NCI-H2171 treated with DMSO at 0.1 percent for 48 hours (cell line): ENCODE data around the gene ERC2.
A peak's percentile ranks its signal among the peaks of the same experiment; 100 is the strongest.

Experiments
- DNase-seq: peaks from one replicate; lab custom pipeline; 2025; lab: John Stamatoyannopoulos, UW

Gene ERC2

GRCh38 chr3:55790596-55791350, 677.5 kb downstream of the ERC2 start:
- no peak for DNase-seq

DNA sequence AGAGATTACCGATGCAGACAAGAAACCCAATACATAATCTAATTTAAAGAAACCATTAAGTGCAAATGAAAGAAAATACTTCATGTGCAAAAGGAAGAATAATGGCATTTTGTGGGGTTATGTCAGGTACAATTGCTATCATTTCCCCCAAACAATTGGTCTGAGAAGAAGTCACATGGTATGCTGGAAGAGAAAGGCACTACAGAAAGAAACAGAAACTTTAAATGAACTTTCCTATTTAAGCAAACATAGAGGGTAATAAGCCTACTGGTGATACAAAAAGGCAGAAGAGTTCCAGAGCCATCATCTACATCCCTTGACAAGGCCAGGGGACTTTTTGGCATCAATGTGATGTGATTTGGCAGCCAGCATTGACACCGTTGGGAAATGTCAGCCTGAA, 678.8 kb downstream of the ERC2 start:
- DNase-seq = no peak

GRCh38 chr3:55782807-55783206, 685.5 kb downstream of the ERC2 start:
- no peak for DNase-seq

GRCh38 chr3:55782351-55782750, 685.9 kb downstream of the ERC2 start:
- no peak for DNase-seq

DNA sequence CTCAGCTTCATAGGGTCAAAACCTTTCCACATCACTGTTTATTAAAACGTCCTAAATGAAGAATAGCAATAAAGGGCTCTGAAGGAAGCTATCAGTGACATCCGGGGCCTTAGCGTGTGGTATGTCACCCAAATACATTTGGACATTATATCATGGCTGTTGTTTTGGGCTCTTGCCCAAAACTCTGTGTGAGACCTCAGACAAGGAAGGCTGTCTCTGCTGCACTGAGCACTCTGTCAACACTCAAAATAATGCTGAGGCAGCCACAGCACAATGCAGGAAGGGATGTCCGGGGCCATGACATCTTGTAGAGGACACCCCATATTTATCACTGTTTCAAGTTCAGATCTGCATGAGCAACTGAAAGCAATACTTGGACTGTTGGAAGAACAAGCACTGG, 687.4 kb downstream of the ERC2 start:
- no peak for DNase-seq

GRCh38 chr3:55779543-55779942, 688.7 kb downstream of the ERC2 start:
- DNase-seq = no peak

GRCh38 chr3:55775366-55776154, 692.7 kb downstream of the ERC2 start:
- no peak for DNase-seq

GRCh38 chr3:55774856-55775255, 693.4 kb downstream of the ERC2 start:
- DNase-seq = no peak

DNA sequence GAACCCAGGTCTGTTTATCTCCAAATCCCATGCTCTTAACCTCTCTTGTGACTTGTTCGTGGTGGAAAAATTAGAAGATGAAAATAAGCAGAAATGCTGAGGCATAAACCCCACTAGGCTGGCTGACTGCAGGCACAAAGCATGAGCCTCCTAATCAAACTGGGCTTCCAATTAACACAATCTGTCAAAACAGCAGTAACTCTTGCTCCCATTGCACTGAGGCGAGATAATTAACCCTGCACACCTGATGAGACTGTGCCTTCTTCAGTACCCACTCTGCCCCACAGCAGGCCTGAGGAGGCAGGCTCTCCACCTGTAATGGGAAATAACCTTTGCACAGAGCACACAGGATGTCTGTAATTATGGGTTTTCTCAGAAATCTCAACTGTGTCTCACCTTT, 696.8 kb downstream of the ERC2 start:
- DNase-seq = peak; percentile 20

DNA sequence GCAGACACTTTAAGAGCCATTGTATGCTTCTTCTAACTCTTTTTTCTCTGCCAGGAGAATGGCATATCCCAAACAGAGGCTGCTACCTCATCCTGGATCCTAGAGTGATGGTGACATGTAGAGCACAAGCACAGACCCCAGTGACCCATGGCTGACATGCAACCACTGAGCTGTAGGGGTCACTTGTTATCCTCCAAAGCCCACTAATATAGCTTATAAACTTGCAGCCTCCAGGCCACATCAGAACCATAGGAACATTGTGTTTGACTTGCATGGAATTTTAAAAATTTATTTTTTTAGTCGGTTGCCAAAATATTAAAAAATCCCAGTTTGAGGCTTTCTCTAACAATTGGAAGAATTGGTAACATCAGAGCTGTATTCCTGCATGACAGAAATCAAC, 698.2 kb downstream of the ERC2 start:
- no peak for DNase-seq

DNA sequence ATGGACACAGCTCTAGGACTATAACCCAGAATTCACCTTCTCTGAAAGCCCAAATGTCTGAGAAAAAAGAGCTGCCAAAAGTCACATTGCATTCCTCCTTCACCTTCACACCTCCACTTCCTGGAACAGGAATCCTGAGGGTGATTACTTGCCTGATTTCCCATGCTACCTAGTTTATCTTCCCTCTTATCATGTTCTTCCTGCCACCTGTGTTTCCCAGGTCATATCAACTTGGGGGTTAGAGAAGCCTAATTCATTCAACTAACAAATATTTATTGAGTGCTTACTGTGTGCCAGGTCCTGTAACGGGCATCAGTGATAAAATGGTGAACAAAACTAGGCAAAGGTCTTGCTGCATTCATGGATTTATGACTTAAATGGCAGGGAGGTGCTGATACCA, 701.5 kb downstream of the ERC2 start:
- DNase-seq = no peak

- no peak for DNase-seq
These were observed 702.2 kb downstream of the ERC2 start for GRCh38 chr3:55765906-55766701.

- DNase-seq = no peak
These were observed 702.9 kb downstream of the ERC2 start for GRCh38 chr3:55765398-55765797.

DNA sequence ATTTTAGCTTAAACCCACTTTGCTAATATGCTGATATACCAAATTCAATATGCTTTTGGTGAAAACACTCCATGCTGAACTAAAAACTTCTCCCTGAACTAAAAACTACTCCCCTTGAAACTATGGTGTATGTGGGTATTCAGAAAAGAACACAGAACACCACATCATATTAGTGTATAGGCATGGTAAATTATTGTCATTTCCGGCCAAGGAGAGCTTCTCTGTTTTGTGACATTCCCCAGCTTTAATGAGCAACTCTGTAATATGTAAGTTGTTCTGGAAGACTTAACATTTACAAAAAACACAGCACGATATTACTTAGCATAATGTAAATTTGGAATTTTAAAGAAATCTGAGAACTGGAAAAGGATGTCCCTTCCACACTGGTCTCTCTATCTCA, 711.3 kb downstream of the ERC2 start:
- no peak for DNase-seq

DNA sequence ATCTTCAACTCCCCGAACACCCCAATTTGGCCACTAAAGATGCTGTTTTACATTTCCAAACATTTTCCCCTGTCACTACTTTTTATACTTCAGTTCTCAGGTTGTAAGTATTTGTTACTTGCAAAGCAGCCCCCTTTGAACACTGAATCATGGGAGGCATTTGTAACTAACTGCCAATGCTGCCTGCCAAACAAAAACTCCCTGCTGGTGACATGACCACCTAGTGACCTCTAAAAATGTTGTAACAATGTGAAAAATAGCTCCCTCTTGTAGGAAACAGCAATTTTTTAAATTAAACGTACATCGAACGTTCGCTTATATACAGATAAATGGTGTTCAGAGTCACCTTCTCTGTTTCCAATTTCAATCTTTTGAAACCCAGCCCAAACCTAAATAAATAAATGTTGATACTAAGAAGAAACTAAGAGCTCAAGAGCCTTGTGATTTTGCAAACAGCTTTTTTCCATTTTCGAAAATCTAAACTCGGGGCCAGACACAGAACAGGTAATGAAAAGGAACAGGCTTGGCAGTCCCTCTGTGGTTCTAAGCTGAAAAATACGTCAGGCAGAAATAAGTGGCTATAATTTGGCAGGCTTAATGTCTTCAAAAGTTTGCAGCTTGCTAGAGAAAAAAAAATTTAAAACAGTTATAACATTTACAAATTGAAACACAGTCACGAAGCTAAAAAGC, 712.6 kb downstream of the ERC2 start:
- no peak for DNase-seq

DNA sequence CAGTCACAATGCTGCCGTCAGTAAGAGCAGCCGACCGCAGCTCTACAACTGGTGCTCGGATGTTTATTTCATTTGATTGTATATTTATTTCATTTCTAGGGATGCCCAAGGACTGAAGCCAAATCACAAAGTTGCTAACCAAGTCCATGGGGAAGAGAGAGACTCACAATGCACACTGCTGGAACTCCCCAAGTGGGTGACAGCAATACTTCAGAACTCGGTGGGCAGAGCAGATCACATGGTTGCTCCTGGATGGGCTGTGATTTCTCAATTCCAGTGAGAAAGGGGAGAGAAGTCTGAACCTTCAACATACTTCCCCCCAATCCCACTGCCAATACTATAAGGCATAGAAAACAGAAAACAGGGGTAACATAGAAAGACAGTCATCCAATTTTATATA, 715.4 kb downstream of the ERC2 start:
- DNase-seq = no peak

DNA sequence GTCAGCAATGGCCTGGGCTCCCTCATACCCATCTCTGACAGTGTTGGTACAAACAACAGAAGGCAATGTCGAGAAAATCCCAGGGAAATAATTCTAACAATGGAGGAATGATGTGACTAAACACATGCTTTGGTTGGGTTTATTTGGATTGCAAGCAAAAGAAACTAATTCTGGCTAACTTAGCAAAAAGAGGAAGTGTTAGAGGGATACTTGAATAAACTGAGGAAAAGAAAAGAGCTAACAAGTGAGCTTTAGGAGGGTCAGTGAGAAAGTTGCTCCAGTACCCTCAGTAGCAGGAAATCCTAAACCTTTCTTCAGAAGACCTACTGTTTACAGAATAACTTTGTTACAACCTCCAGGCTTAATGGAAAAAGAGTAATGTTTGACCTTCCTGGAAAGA, 716.5 kb downstream of the ERC2 start:
- no peak for DNase-seq

GRCh38 chr3:55750525-55750924, 717.7 kb downstream of the ERC2 start:
- DNase-seq = no peak

DNA sequence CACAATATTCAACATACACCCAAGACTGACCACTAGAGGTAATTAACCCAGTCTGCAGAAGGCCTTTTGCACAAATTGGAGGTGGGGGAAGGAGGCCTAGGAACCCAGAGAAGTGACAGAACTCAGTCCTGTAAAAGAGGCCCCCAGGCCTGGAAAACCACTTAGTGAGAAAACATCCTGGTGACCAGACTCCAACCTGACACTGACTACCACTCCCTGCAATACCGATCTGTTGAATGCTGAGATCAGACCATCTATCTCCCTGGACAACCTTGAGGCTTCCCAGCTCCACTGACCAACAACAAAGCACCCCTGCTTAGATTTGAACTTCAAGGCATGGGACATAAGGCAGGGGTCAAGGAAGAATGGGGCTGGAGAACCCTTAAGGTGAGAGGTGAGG, 719.2 kb downstream of the ERC2 start:
- no peak for DNase-seq

DNA sequence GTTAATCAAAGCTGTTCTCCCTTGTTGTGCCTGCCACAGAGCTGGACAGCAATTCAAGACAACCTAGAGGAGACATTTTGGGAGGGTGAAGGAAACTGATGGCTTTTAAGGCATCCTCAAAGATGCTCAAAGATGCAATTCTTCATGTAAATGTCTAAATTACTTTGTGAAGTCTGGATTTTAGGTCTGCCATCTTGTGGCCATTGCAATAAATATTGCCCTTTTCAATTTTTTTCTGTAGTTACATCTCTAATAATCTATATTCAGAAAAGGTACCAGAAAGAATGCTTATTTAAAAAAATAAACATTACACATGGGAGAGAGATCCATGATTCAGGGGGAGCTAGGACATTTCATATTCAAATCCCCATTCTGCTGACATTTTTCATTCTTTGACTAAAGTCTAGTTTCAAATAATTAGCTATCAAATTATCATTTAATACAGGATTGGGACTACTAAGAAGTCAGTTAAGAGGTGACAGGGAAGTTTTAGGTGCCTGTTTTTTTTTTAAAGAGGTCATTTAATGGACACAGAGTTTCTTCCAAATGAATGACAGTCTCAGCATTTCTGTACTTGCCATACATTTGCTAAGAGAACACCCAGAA, 721.4 kb downstream of the ERC2 start:
- peak; percentile 9 for DNase-seq

- no peak for DNase-seq
These were observed 725.5 kb downstream of the ERC2 start for GRCh38 chr3:55742832-55743136.
